ENCODE measurements around the gene FHIP1A. TPM values are rescaled to one million over a fixed set of nuclear protein-coding genes. Genes with fewer than 3 reads are reported as not detected.

The FHIP1A gene
- total RNA-seq, 2 donors from 2014 or later: 4.9 to 28.8 TPM

DNA sequence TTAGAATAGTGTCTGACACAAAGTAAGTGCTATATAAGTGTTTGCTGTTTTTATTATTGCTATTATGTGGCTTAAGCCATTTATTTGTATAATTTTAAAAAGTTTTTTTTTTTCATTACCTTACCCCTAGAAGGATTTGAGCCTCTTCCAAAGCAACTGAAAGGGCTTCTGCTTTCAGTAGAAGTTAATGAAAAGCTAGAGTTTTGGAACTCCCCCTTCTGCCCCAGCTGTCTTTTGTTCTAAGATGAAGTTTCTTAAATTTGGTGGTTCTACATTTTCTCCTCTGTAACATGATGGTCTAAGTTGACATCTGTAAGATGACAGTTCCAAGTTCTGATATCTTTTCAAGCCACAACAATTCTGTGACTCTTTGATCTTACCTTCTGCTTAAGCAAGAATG is 30.3 kb downstream of the FHIP1A start:
- no peak overlapping the region for H3K27ac ChIP-seq
- ATAC-seq (ENCODE audit: insufficient number of reproducible peaks, low FRiP score, low read depth) (no peak), DNase-seq (ENCODE audit: low spot score) (no peak)
- no peaks in the 10 kb centered on the region for H3K36me3 ChIP-seq
- TF ChIP-seq, protein P1, sequence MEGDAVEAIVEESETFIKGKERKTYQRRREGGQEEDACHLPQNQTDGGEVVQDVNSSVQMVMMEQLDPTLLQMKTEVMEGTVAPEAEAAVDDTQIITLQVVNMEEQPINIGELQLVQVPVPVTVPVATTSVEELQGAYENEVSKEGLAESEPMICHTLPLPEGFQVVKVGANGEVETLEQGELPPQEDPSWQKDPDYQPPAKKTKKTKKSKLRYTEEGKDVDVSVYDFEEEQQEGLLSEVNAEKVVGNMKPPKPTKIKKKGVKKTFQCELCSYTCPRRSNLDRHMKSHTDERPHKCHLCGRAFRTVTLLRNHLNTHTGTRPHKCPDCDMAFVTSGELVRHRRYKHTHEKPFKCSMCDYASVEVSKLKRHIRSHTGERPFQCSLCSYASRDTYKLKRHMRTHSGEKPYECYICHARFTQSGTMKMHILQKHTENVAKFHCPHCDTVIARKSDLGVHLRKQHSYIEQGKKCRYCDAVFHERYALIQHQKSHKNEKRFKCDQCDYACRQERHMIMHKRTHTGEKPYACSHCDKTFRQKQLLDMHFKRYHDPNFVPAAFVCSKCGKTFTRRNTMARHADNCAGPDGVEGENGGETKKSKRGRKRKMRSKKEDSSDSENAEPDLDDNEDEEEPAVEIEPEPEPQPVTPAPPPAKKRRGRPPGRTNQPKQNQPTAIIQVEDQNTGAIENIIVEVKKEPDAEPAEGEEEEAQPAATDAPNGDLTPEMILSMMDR (IDR thresholded peaks at IDR 0.05): no peak
- no peaks in the 10 kb centered on the region for H3K9me3 ChIP-seq
- peaks cover 0 to 4% of the 10 kb centered on the region in 2 donors for H3K4me1 ChIP-seq (ENCODE audit: control insufficient read depth in 1 of 2, low read depth in 2 of 2)
- no peak overlapping the region for H3K4me3 ChIP-seq
- H3K27me3 ChIP-seq (replicated peaks; ENCODE audit: insufficient read depth): no peaks in the 10 kb centered on the region

GRCh38 chr4:151442002-151442401 is 33.0 kb downstream of the FHIP1A start:
- no peak for DNase-seq (ENCODE audit: low spot score)
- Histone ChIP-seq H3K27ac (no peak overlapping the region), H3K4me3 (no peak overlapping the region), H3K27me3 (replicated peaks; ENCODE audit: insufficient read depth) (no peaks in the 10 kb centered on the region), H3K36me3 (no peaks in the 10 kb centered on the region), H3K4me1 (ENCODE audit: control insufficient read depth in 1 of 2, low read depth in 2 of 2) (no peaks in the 10 kb centered on the region), H3K9me3 (no peaks in the 10 kb centered on the region)
- TF ChIP-seq, protein P1 (IDR thresholded peaks at IDR 0.05): no peak
- ATAC-seq (ENCODE audit: insufficient number of reproducible peaks, low FRiP score, low read depth): no peak

GRCh38 chr4:151443247-151443646 is 34.3 kb downstream of the FHIP1A start:
- Histone ChIP-seq H3K27ac (no peak overlapping the region), H3K27me3 (replicated peaks; ENCODE audit: insufficient read depth) (no peaks in the 10 kb centered on the region), H3K9me3 (no peaks in the 10 kb centered on the region), H3K36me3 (no peaks in the 10 kb centered on the region), H3K4me1 (ENCODE audit: control insufficient read depth in 1 of 2, low read depth in 2 of 2) (no peaks in the 10 kb centered on the region), H3K4me3 (no peak overlapping the region)
- TF ChIP-seq, protein P1 (IDR thresholded peaks at IDR 0.05): no peak
- ATAC-seq (ENCODE audit: insufficient number of reproducible peaks, low FRiP score, low read depth) (no peak), DNase-seq (ENCODE audit: low spot score) (no peak)

DNA sequence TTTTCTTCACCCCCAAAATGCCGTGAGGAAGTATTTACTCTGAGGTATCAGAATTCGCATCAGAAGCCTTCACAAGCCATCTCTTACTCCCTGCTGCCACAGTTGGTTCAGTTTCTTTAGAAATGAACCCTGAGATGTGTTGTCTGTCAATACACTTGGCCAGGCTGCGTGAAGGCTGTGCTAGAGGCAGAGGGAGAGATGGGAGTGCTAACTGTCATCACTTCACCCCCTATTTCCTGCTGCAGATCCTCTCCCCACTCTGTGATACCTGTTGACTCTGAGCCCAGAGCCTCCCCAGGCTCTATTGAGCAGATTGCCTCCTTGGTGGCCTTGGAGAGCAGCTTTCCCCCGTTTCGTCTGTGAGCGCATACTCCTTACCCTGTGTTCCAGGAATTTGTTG is 34.8 kb downstream of the FHIP1A start:
- H3K4me3 ChIP-seq: no peak overlapping the region
- TF ChIP-seq, protein P1 (IDR thresholded peaks at IDR 0.05): no peak
- H3K27me3 ChIP-seq (replicated peaks; ENCODE audit: insufficient read depth): no peaks in the 10 kb centered on the region

DNA sequence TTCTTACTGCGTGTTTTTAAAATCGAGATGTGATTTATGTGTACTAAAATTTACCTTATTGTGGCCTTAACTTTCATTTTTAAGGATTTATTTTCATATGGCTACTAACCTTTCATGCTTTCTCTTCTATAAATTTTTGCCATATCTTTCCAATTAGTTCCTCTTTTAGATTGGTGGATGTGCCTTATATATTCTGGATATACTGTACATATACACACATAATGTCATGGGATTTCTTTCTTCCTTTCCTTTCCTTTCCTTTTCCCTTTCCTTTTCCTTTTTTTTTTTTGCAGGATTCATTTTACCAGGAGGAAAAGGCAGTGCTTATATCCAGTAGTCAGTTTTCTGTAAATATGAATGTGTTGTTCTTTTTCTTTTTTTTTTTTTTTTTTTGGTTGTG is 37.2 kb downstream of the FHIP1A start:
- H3K4me3 ChIP-seq: no peak overlapping the region
- H3K9me3 ChIP-seq: no peaks in the 10 kb centered on the region
- H3K27me3 ChIP-seq (replicated peaks; ENCODE audit: insufficient read depth): no peaks in the 10 kb centered on the region
- H3K36me3 ChIP-seq: no peaks in the 10 kb centered on the region
- no peak overlapping the region for H3K27ac ChIP-seq
- DNase-seq (ENCODE audit: low spot score): no peak
- TF ChIP-seq, protein P1 (IDR thresholded peaks at IDR 0.05): no peak
- no peaks in the 10 kb centered on the region for H3K4me1 ChIP-seq (ENCODE audit: control insufficient read depth in 1 of 2, low read depth in 2 of 2)
- no peak for ATAC-seq (ENCODE audit: insufficient number of reproducible peaks, low FRiP score, low read depth)

More for the DNA sequence above, 34.8 kb downstream of the FHIP1A start:
- Histone ChIP-seq H3K36me3 (no peaks in the 10 kb centered on the region), H3K4me1 (ENCODE audit: control insufficient read depth in 1 of 2, low read depth in 2 of 2) (no peaks in the 10 kb centered on the region), H3K9me3 (no peaks in the 10 kb centered on the region), H3K27ac (no peak overlapping the region)
- ATAC-seq (ENCODE audit: insufficient number of reproducible peaks, low FRiP score, low read depth) (no peak), DNase-seq (ENCODE audit: low spot score) (no peak)

Data from thoracic aorta (tissue), 2 donors.